ENCODE data around the gene CD22. TPM values are rescaled to one million over a fixed set of nuclear protein-coding genes. Genes with fewer than 3 reads are reported as not detected.

Gene CD22
- total and polyA plus RNA-seq, 2 donors (not counting 1 experiment from before 2014, with no cell fraction given) = 692 to 1,437 TPM

GRCh38 chr19:35318679-35319448 lies 10.1 kb upstream of the CD22 start:
- no peaks in the 10 kb centered on the region for H3K27me3 ChIP-seq (replicated peaks in 1 of 4; ENCODE audit: control extremely low read depth in 1 of 4, control insufficient read depth in 3 of 4, insufficient read depth in 4 of 4, low read length in 3 of 4)
- DNase-seq (peak; percentile 65), ATAC-seq (ENCODE audit: low read depth) (peak; percentile 25)
- H3K4me3 ChIP-seq (ENCODE audit: control extremely low read depth in 1 of 5, extremely low read depth in 1 of 5, insufficient read depth in 1 of 5, low read depth in 2 of 5, low read length in 4 of 5) = peak overlapping the region in 1 of 5 experiments; percentile 53
- peaks cover 81 to 97% of the 10 kb centered on the region in 2 donors for H3K4me1 ChIP-seq (ENCODE audit: control insufficient read depth in 2 of 2, insufficient read depth in 2 of 2, low read length in 2 of 2)
- Mint-ChIP-seq H3K4me1 (peaks cover 84% of the 10 kb centered on the region), H3K4me3 (peak overlapping the region; percentile 75), H3K27ac (peak overlapping the region; percentile 91), H3K27me3 (no peaks in the 10 kb centered on the region), H3K9me3 (ENCODE audit: insufficient read depth) (no peaks in the 10 kb centered on the region)
- no peak for TF ChIP-seq EZH2 (IDR thresholded peaks at IDR 0.05; ENCODE audit: borderline replicate concordance, insufficient read depth, low read depth, low read length, poor library complexity, severe bottlenecking)
- TF ChIP-seq, protein P1, sequence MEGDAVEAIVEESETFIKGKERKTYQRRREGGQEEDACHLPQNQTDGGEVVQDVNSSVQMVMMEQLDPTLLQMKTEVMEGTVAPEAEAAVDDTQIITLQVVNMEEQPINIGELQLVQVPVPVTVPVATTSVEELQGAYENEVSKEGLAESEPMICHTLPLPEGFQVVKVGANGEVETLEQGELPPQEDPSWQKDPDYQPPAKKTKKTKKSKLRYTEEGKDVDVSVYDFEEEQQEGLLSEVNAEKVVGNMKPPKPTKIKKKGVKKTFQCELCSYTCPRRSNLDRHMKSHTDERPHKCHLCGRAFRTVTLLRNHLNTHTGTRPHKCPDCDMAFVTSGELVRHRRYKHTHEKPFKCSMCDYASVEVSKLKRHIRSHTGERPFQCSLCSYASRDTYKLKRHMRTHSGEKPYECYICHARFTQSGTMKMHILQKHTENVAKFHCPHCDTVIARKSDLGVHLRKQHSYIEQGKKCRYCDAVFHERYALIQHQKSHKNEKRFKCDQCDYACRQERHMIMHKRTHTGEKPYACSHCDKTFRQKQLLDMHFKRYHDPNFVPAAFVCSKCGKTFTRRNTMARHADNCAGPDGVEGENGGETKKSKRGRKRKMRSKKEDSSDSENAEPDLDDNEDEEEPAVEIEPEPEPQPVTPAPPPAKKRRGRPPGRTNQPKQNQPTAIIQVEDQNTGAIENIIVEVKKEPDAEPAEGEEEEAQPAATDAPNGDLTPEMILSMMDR (IDR thresholded peaks at IDR 0.05) = no peak
- 51% methylated on average over 16 of the region's 16 CpGs for whole genome bisulfite sequencing (ENCODE audit: insufficient coverage)
- peak overlapping the region; percentile 94 to 97 for H3K27ac ChIP-seq (ENCODE audit: low read length in 2 of 2)
- H3K36me3 ChIP-seq (replicated peaks in 1 of 2; ENCODE audit: control extremely low read depth in 1 of 2, control insufficient read depth in 1 of 2, extremely low read depth in 1 of 2, insufficient read depth in 2 of 2, low read length in 1 of 2) = no peaks in the 10 kb centered on the region
- CTCF ChIA-PET = interaction anchor here (1.1 to 5.0 kb wide), 9 partner anchors 10 to 150 kb away, joined by 3 to 26 read pairs (median 6); partner anchors contain the start of genes CD22 and FFAR1
- H3K4me2 ChIP-seq (replicated peaks; ENCODE audit: low read depth, low read length, poor library complexity, severe bottlenecking) = peak overlapping the region; percentile 84
- POLR2A ChIA-PET = interaction anchor here (0.6 to 8.3 kb wide), 4 partner anchors 12 to 252 kb away, joined by 3 to 106 read pairs (median 5); partner anchors contain the start of gene CD22
- peaks cover 34% of the 10 kb centered on the region for H3K79me2 ChIP-seq (ENCODE audit: control insufficient read depth, insufficient read depth, low read length)
- no peaks in the 10 kb centered on the region for H4K20me1 ChIP-seq (ENCODE audit: control insufficient read depth, insufficient read depth, low read length, poor library complexity, severe bottlenecking)
- H3K9ac ChIP-seq (ENCODE audit: low read length) = peak overlapping the region; percentile 26
- H2AFZ ChIP-seq (ENCODE audit: insufficient read depth, low read depth, low read length, poor library complexity, severe bottlenecking) = no peak overlapping the region
- H3K9me3 ChIP-seq (ENCODE audit: control extremely low read depth in 1 of 3, control insufficient read depth in 2 of 3, insufficient read depth in 1 of 3, low read length in 2 of 3) = peaks cover 0 to 3% (median 0%) of the 10 kb centered on the region in 3 donors
- intact Hi-C loops (cut with micrococcal nuclease) = no loop called here
